ENCODE data around the gene TAF1C.

The TAF1C gene

DNA sequence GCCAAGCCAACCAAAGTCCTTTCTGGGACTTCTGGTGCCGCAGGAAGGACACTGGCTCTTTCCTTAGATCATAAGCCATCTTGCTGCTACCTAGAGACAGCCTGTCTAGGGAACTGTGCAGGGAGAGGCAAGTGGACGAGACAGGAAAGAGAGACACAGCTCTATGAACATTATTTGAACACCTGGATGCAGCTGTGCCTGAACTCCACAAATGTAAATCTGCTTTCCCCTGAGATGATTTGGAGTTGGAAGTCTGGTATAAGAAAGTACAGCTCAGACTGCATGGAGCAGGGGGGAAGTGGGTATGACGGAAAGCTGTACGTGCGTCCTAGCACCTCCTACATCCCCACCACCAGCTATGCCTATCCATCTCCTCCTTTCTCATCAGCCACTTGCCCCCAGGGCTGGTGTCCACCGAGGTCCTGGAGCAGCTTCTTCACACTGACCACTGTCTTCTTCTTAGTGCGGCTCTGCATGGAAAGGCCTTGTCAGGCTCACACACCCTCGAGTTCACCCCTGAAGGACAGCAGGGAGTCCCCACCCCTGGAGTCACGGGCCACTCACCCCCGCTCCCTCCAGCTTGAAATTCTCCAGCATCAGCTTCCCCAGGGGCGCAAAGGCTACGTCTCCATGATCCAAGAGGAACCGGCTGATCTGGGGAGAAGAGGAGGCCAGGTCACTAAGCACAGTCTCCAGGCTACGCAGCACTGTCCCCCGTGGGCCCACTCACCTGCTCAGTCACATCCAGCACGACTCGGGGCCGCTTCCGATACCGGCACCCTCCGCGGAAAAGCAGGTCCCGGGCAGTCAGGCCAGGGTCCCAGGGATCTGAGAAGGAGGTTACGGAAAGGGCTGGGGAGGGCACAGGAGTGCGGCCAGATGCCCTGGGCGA, 3.9 kb downstream of the TAF1C start:
- no peak for DNase-seq

DNA sequence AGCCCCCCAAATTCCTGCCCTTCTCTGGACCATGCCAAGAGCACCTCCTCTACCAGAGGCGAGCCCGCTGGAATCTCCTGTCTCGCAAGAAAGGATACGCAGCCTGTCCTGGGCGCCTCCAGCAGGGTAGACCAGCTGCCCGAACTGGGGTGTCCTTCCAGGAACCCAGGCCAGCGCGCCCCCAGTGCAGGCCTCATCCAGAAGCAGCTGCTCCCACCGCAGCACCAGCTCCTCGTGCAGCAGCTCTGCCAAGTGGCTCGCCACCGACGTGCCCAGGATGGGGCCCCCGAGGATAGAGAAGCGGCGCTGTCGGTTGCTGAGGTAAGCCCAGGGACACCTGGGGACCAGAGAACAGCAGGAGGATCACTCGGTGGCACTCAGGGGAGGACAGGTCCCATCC, 4.8 kb downstream of the TAF1C start:
- DNase-seq, result no peak

DNA sequence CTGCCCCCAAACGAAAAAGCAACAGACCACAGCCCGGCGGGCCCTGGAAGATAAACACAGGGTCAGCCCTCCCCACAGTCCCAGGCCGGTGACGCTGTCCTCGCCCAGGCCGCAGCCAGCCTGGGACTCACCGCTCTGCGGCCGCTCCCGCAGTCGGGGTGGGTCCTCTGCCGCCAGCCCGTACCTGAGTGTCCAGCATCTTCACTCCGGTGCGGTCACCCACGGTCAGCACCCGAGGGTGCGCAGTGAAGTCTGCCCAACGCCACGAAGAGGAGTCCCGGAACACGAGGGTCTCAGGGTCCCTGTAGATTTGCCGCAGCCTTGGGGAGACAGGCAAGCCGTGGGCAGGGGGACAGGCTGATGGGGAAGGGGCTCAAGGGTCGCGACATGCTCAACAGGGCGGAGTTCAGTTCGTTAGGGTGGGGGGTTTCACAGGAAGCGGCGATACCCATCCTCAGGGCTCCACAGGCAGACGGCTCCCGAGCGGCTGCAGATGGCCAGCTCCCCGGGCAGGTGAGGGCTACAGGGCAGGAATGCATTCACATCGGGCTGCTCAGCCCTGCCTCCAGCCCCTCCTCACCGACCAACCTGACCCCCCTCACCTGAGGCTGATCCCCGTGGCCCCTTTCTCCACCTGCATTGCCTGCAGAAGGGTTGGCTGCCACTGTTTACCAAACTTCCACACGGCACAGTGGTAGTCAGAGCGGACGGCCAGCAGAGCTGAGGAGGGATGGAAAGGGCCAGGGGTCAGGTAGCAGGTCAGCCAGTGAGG, 5.5 kb downstream of the TAF1C start:
- DNase-seq, result no peak

DNA sequence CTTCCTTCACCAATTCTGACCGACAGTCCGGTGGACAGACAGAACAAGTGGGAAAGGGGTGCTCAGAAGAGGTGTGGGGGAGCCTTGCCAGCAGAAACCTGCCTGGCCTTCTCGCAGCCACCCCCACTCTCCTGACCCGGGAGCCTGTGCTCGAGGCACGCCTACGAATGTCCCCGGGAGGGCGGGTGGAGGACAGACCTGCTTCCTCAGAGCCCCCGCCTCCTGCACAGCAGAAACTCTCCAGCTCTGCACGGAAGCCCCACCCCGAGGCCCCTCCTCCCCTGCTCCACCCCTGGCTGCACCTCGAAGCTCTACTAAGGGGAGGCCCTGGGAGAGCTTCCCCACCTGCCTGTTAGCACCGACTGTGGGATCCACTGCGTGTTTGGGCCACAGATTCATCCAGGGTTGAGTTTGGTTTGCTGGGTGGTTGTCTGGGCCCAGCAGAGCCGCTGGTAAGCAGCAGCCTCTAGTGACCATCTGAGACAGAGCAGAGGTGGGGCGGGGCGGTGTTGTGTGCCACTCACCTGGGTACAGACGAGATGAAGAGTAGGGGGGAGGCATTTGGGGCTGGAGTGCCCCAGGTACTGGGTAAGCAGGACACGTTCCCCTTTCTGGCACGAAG, 6.2 kb downstream of the TAF1C start:
- no peak for DNase-seq

DNA sequence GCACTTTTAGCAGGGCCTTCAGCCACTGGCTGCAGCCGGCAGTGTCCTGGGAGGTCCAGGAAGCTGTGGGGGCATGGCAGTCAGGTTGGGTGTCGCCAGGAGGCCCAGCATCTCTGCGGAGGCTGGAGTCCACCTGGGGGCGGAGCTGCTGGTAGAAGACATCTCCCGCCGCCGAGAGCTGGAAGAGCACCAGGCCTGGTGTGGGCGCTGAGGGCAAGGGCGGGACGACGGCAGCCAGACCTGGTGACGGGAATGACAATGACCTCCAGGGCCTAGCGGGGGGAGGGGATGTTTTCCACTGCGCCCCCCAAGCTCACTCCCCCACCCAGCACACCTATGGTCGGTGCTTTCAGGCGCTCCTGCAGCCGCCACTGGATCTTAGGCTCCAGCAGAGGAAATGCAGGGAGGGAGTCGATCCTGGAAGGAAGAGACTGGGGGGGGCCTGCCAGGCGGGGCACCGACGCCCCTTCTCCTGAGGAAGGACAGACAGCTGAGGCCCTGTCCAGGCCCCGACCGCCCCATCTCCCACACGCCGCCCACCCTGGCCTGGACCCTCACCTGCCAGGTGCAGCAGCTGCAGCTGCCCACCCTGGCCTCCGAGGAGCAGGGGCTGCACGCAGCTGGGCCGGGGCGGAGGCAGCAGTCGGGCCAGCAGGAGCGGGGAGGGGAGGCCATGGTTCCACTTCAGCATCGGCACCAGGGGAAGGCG, 7.1 kb downstream of the TAF1C start:
- DNase-seq, result no peak

DNA sequence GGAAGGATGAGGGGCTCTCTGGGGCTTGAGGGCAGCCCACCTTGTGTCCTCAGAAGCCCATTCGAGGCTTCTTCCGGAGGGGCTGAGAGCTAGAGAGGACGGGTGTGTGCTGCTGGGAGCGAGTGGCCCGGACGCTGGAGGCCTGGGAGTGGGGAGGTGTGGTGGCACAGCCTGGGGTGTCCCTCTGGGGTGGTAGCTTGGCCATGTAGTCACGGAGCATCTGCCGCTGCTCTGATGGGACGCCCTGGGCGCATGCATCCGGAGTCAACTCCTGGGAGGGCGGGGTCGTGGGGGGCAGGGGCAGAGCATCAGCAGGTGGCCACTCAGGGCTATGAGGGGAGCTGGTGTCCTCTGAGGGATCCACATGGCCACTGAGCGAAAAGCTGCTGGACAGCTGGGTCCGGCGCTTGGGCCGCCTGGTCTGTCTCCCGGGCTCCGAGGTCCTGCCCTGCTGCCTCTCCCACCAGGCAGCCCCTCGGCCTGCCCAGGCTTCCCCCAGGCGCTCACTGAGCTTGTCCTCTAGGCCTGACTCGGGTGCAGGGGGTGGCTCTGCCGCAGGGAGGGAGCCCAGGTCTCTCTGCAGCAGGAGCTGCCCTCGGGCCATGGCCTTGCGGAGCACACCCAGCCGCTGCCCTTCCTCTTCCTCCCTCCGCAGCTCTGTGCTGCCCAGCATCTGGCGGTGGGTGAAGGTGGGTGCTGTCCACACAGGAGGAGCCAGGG, 7.8 kb downstream of the TAF1C start:
- no peak for DNase-seq

DNA sequence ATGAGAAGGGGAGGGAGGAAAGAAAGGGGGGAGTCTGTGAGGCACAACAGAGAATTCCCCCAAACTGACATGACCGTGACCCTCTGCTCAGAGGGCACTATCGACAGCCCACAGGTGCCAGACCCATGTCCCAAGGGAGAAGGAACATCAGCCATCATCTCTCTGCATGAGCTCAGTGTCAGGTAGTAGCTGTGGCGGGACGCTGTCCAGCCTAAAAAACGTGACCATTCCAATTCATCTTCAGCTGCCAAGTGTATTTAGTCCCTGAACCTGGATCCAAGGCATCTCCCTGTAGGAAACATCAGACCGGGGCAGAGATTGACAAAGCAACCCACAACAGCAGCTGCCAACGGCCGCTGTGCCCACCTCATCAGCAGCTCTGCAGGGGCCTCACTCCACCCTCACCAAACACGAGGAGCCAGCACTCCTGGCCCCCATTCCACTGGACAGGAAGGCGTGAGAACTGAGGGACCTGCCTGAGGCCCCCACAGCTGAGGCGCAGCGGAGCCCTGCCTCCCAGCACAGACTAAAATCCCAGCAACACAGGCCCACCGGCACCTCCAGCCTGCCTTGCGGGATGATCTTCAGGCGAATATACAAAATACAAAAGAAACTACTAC, 8.6 kb downstream of the TAF1C start:
- no peak for DNase-seq

DNA sequence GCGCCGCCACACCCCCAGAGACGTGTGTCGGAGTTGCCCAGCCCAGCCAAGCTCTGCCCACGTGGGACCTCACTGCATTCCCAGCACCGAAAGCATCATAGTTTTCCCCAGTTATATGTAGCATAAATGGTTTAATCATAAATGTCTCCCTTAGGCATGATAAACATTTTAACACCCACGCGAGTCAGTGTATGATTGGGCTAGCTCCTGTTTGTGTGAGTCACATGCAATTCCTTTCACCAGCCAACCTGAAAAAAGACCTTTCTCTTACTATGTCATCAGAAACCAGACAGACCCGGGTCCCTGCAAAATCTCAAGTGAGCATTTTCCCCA, 9.2 kb downstream of the TAF1C start:
- no peak for DNase-seq

DNA sequence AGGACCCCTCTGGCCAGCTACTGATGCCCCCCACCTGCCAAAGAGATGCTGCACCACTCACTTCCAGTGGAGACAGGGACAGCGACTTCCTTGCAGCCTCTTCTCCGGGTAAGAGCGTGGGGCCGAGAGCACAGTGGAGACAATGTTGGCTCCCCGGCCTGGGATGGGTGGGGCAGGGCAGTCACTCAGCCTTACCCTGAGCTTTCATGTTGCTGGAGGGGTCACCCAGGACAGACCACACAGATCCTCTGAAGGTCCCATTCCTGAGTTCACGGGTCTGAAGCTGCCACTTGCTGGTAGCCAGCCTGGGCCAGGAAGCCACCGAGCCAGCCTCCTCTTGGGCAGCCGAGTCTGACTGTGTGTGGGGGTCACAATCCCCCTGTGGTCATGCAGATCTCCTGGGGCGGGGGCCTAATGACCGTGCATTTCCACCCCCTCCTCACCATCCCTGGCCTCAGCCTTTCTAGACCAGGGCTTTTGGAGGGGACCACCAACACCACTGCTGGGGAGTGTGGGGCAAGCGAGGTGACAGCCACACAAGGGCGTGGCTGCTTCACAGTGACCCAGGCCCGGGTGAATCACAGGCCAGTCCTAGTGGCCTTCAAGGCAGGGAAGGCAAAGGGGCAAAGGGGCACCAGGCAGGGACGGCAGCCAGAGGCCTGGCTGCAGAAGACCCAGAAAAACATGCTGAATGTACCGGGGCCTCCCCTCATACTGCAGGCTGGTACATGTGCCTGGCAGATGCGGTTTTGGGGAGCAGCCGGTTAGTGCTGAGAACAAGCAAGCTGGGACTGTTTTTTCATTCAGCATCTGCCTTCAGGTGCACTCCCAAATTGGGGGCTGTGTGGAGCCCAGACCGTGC, 10.4 kb downstream of the TAF1C start:
- DNase-seq, result no peak

DNA sequence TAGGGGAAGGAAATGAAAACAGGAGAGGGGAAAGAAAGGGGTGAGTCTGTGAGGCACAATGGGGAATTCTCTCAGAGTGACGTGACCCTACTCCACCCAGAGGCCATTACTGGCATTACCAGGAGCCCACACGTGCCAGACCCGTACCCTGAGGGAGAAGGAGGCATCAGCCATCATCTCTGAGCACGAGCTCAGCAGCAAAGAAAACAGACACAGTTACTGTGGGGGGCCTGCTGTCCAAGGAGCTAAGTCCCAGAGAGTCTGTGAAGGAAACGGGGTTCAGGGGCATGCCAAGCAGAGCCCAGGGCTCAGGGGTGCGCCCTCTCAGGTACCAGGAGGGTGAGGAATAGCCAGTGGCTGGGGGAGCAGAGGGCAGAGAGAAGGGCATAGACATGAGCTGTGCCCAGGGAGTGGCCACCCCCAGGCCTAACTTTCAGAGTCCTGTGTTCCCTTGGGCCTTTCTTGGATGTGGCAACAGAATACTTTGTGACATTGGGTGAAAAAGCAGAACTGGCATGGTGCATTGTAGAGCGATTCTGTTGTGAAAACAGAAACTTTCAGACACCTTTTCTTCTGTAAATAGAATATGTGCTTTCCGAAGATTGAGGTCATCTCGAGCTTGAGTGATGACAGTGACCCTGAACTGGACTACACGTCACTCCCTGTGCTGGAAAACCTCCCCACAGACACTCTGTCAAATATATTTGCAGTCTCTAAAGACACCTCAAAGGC, 11.3 kb downstream of the TAF1C start:
- peak; percentile 74 for DNase-seq

DNA sequence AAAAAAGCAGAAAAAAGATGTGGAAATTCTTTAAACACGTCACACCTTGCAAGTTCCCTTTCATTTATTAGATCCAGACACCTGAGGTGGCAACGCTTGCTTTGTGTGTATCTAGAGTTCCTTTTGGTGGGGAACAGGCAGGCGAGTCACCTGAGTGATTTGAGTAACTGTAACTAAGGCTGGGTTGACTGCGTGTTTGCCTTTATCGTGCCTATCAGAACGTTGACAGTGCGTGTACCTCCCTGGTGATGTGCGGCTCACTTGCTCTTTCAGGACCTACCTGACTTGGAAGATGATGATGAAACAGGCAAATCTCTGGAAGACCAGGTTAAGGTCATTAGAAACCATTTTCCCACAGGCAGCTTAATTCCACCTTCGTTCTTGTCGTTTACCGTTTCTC, 12.5 kb downstream of the TAF1C start:
- DNase-seq, result no peak

DNA sequence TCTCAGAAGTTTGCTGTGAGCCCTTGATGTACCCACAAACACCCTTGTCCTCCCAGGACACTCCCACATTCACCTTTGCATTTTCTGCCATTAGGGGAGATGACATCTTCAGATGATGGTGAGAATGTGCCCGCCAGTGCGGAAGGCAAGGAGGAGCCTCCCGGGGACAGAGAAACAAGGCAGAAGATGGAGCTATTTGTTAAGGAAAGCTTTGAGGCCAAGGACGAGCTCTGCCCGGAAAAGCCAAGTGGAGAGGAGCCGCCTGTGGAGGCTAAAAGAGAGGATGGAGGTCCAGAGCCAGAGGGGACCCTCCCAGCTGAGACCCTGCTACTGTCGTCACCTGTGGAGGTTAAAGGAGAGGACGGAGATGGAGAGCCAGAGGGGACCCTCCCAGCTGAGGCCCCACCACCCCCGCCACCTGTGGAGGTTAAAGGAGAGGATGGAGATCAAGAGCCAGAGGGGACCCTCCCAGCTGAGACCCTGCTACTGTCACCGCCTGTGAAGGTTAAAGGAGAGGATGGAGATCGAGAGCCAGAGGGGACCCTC, 17.0 kb downstream of the TAF1C start:
- no peak for DNase-seq

DNA sequence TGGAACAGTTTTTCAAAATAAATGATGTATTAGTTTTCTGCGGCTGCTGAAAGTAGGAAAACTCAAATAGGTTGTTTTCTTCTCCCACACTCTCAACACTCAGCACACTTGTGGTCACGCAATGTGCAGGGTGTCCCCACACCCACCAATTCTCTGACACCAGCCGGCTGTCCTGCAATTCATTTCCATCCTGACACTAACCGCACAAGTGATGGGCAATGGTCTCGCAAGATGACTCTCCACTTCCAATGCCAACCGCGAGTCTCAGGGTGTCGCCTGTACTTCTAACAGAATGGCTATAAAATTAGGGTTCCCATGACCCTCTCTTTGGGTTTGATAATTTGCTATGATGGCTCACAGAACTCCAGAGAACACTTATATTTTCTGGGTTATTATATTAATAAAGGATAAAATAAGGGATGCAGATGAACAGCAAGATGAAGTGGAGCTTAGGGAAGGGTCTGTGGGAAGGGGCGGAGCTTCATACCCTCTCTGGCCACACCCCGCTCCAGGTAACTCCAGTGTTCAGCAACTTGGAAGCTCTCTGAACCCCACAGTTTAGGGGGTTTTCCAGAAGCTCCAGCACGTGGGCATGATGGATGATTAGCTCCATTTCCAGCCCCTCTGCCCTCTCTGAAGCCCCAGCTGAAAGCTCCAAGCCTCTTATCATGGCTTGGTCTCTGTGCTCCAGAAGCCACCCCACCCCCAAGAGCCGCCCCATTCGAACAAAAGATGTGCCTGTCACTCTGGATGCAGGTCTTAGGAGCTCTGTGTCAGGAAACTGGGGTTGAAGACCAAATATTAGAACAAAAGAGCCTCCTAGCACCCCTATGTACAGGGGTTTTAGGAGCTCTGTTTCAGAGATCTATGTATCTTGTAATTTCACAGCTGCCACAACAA, 19.8 kb downstream of the TAF1C start:
- no peak for DNase-seq

DNA sequence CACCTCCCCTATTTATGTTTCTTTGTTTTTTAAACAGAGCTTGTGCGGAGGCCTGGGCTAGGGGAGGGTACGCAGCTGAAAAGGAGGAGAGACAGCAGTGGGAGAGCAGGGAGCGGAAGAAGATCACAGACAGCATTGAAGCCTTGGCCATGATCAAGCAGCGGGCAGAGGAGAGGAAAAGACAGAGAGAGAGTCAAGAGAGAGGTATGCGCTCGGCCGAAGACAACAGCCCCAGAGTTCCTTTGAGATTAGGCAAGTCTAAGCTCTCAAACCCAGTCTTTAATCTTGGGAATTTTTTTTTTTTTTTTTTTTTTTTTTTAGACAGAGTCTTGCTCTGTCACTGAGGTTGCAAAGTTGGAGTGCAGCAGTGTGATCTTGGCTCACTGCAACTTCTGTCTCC, 21.1 kb downstream of the TAF1C start:
- DNase-seq, result no peak

DNA sequence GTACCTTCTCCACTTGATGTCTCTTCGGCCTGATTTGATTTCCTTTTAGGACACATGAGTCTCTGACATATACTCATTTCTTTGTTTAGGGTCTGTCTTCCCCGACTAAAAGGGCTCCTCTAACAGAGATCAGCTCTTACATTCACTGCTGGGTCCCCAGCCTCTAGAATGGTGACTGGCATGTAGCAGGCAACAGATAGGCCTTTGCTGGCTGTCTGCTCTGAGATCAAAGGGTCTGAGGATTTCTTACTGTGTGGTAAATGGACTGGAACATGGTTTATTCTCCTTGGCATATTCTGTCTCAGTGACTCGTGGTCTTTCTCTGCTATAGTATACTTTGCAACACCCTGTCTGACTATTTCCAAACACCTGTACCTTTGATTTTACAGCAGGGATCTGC, 25.1 kb downstream of the TAF1C start:
- no peak for DNase-seq

DNA sequence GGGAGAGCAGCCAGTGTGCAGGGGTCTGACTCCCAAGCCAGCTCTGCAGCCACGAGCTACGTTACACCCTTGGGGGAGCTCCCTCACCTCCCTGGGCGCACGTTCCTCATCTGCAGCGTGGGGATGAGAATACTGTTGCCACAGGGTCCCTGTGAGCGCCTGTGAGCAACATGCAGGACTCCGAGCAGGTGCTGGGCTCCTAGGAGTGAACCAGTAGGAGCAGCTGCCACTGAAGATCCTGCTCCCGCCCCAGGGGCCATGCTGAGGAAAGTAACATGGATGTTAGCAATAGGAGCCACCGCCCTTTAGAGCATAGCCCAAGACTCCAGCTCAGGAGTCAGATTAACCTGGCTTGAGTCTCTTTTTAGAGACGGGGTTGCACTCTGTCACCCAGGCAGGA, 25.8 kb downstream of the TAF1C start:
- no peak for DNase-seq

DNA sequence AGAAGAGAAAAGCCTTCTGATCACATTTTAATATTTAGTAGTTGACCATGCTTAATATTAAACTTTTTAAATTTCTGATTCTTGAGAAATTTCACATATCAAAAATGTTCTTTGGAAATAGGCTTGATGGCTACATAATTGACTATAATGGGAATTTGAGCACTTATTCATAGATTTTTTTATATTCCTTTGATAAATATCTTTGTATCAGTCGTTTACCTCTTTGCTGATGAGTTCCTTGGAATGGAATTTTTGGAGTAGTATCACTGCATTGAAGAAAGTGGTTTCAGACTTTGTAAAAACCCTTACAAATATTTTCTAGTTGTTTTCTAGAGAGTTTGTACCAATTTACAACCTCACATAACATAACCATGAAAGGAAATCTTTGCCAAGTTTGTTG, 27.1 kb downstream of the TAF1C start:
- no peak for DNase-seq

DNA sequence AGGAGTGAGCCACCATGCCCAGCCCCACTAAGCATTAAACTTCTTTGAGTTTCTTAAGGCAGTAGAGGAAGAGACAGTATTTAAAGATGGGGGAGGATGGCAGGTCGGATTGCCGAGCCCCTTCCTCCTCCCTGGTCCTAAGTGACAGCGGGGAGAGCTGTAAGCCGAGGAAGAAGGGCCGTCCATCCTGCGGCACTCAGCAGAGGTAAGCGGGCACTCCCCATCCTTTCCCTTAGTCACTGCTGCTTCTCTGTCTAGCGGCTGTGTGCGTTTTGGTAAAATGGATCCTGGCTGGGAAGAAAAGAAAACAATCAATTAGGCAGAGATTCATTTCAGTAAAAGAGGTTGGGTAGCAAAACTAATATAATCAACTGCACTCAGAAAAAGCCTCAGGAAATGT, 27.9 kb downstream of the TAF1C start:
- DNase-seq, result no peak

DNA sequence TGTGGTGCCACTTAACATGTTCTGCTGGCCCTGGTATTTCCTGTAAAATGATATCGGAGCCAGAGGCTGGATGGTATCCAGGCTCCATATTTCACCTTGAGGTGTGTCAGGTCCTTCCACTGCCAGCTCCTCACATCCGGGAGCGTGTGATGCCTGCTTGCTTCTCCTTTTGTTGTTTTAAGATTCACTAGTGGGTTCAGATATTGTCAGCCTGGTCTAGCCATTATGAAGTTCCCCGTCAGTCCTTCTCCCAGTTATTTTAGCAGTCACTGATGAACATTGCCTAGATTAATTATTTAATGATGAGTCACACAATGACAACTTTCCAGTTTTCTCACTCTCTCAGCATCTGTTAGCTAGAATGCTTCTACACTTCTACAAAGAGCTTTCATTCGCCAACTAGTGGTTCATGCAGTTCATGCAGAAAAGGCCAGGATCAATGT, 30.5 kb downstream of the TAF1C start:
- DNase-seq, result peak; percentile 62

Data from hematopoietic multipotent progenitor cell treated with erythropoietin and hydrocortisone succinate and interleukin-3 and kit ligand, for 4 days (in vitro differentiated cells).